Thoracic aorta (tissue), 2 donors: ENCODE measurements around the gene CHKB. TPM values are rescaled to one million over a fixed set of nuclear protein-coding genes. Genes with fewer than 3 reads are reported as not detected.

Experiments used
- ATAC-seq: fragments of 150-250 bp; one replicate; pipeline ENCODE4 v1.8.0; 2017; ENCODE audit warnings: low read depth; ENCODE audit not compliant: insufficient number of reproducible peaks, low FRiP score
- DNase-seq: peaks from one replicate; pipeline ENCODE4 v3.0.0-alpha.2; 2020; ENCODE audit warnings: low spot score
- H3K27ac ChIP-seq, 2 donors: fragments of 200-600 bp; sonication (generic); 1 replicate in 1 of 2; 2 replicates in 1 of 2; pipeline ENCODE4 v1.5.1; 2016; ENCODE audit warnings: mild to moderate bottlenecking in 2 of 2, moderate library complexity in 2 of 2
- H3K27me3 ChIP-seq: fragments of 200-600 bp; sonication (generic); replicated peaks from 2 replicates; pipeline ENCODE4 v1.6.0; 2016; ENCODE audit warnings: mild to moderate bottlenecking; ENCODE audit not compliant: insufficient read depth
- H3K36me3 ChIP-seq: fragments of 200-600 bp; sonication (generic); one replicate; pipeline ENCODE4 v1.5.1; 2016
- H3K4me1 ChIP-seq, 2 donors: fragments of 200-600 bp; sonication (generic); 1 replicate in 1 of 2; 2 replicates in 1 of 2; pipeline versions ENCODE4 v1.5.1 to v1.6.0; 2016; ENCODE audit warnings: low read depth in 2 of 2, mild to moderate bottlenecking in 1 of 2; ENCODE audit not compliant: control insufficient read depth in 1 of 2
- H3K4me3 ChIP-seq: fragments of 200-600 bp; sonication (generic); 2 replicates; pipeline ENCODE4 v1.5.1; 2016; ENCODE audit warnings: mild to moderate bottlenecking
- H3K9me3 ChIP-seq: fragments of 200-600 bp; sonication (generic); 2 replicates; pipeline ENCODE4 v1.5.1; 2016
- CTCF ChIP-seq: fragments of 200-600 bp; sonication (generic); IDR thresholded peaks from one replicate; pipeline ENCODE4 v1.5.1; 2019; ENCODE audit warnings: antibody characterized with exemption
- total RNA-seq, 2 donors: library from RNA; depleted of rRNA; stranded (reverse); fragments of >200 nt; gene quantifications; one replicate each; pipeline versions ENCODE4 v1.1.0 to v1.2.3, GENCODE V29; 2016

CHKB gene
- total RNA-seq, 2 donors from 2014 or later: 52.6 to 78.7 TPM

- no peak overlapping the region for H3K4me3 ChIP-seq
- DNase-seq (no peak), ATAC-seq (no peak)
- no peak for TF ChIP-seq CTCF
- H3K4me1 ChIP-seq: peaks cover 3 to 9% of the 10 kb centered on the region in 2 donors
- H3K36me3 ChIP-seq: no peaks in the 10 kb centered on the region
- no peaks in the 10 kb centered on the region for H3K9me3 ChIP-seq
- no peaks in the 10 kb centered on the region for H3K27me3 ChIP-seq
- H3K27ac ChIP-seq: no peak overlapping the region
These were observed 6.6 kb downstream of the CHKB start for GRCh38 chr22:50576070-50576469.

GRCh38 chr22:50575426-50575941 lies 7.2 kb downstream of the CHKB start:
- Histone ChIP-seq H3K4me1 (peaks cover 3 to 8% of the 10 kb centered on the region in 2 donors), H3K9me3 (no peaks in the 10 kb centered on the region), H3K36me3 (no peaks in the 10 kb centered on the region), H3K27ac (no peak overlapping the region), H3K27me3 (no peaks in the 10 kb centered on the region), H3K4me3 (no peak overlapping the region)
- DNase-seq: no peak
- no peak for TF ChIP-seq CTCF
- no peak for ATAC-seq

- no peaks in the 10 kb centered on the region for H3K36me3 ChIP-seq
- TF ChIP-seq CTCF: no peak
- DNase-seq: no peak
These were observed 8.3 kb downstream of the CHKB start for GRCh38 chr22:50574383-50574755.

GRCh38 chr22:50573491-50574382 lies 8.9 kb downstream of the CHKB start:
- Histone ChIP-seq H3K27me3 (no peaks in the 10 kb centered on the region), H3K27ac (no peak overlapping the region), H3K9me3 (no peaks in the 10 kb centered on the region), H3K36me3 (no peaks in the 10 kb centered on the region), H3K4me1 (peaks cover 3 to 6% of the 10 kb centered on the region in 2 donors), H3K4me3 (no peak overlapping the region)
- ATAC-seq: no peak
- no peak for TF ChIP-seq CTCF
- DNase-seq: no peak

More at GRCh38 chr22:50574383-50574755, 8.3 kb downstream of the CHKB start:
- no peaks in the 10 kb centered on the region for H3K9me3 ChIP-seq
- no peak overlapping the region for H3K4me3 ChIP-seq
- no peak for ATAC-seq
- H3K27me3 ChIP-seq: no peaks in the 10 kb centered on the region
- H3K27ac ChIP-seq: no peak overlapping the region
- peaks cover 3 to 8% of the 10 kb centered on the region in 2 donors for H3K4me1 ChIP-seq

- no peaks in the 10 kb centered on the region for H3K27me3 ChIP-seq
- no peak for DNase-seq
- no peaks in the 10 kb centered on the region for H3K4me1 ChIP-seq
- no peak for TF ChIP-seq CTCF
- H3K9me3 ChIP-seq: no peaks in the 10 kb centered on the region
- no peak overlapping the region for H3K4me3 ChIP-seq
- no peak overlapping the region for H3K27ac ChIP-seq
- ATAC-seq: no peak
- H3K36me3 ChIP-seq: no peaks in the 10 kb centered on the region
These were observed 9.7 kb downstream of the CHKB start for GRCh38 chr22:50572965-50573364.
